NCI-H446 treated with DMSO at 0.1 percent for 48 hours (cell line): ENCODE results near the gene NLRC3.

Experiments used
- DNase-seq: peaks from one replicate; lab custom pipeline; 2025; lab: John Stamatoyannopoulos, UW

NLRC3 gene

GRCh38 chr16:3598236-3598635 lies 21.0 kb upstream of the NLRC3 start:
- DNase-seq, result no peak

- DNase-seq, result no peak
These were observed 20.5 kb upstream of the NLRC3 start for GRCh38 chr16:3597676-3598075.

GRCh38 chr16:3597226-3597625 lies 20.0 kb upstream of the NLRC3 start:
- DNase-seq, result no peak

DNA sequence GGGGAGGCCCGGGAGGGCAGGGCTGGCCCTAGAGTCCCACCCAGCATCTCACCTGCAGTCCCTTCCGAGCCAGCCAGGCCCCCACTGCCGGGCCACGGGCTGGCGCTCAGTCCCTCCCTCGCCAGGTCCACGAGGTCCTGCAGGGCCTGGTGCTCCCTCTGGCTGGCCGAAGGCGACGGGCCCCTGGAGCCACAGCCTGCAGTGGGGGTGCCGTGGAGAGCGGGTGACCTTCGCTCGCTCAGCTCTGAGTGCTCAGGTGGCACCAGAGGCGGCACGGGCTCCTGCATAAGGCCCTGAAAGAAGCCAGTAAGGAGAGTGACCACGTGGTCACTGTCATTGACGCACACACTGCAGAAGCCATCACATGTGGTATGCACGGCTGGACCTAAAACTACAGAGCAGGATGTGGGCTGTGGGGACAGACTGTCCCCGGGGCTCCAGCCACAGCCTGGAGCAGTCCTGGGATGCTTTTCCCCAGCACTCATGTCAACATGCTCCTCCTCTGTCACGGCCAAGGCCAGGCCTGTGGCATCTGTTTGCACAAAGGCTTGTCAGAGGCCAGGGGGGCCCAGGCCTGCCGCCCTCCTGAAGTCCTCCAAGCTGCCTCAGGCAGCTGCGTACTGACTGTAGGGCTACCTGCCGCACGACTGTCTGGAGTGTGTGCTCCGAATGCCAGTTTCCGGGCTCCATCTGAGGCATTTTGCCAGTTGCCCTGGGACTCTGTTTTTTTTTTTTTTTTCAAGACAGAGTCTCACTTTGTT lies 19.1 kb upstream of the NLRC3 start:
- DNase-seq, result no peak

DNA sequence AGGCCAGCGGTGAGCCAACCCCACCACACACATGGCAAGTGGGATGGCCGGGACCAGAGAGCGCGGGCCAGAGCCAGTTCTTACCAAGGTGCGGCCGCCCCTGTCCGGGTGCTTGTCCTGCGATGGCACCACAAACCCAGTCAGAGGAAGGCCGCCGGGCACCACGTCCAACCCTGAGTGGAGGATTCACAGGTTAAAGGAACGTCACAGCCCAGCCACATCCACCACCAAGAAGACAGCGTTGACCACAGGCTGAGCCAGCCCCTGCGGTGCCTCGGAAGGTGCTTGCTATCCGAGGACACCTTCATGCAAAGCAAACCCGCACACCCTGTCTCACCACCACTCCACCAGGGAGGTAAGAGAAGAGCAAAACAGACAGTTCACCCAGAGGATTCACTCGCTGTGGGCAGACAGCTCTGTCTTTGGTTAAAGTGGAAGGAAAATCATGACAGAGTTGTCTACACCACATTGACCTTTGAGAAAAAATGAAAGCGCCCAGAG lies 18.4 kb upstream of the NLRC3 start:
- DNase-seq, result no peak

- no peak for DNase-seq
These were observed 17.9 kb upstream of the NLRC3 start for GRCh38 chr16:3595110-3595486.

DNA sequence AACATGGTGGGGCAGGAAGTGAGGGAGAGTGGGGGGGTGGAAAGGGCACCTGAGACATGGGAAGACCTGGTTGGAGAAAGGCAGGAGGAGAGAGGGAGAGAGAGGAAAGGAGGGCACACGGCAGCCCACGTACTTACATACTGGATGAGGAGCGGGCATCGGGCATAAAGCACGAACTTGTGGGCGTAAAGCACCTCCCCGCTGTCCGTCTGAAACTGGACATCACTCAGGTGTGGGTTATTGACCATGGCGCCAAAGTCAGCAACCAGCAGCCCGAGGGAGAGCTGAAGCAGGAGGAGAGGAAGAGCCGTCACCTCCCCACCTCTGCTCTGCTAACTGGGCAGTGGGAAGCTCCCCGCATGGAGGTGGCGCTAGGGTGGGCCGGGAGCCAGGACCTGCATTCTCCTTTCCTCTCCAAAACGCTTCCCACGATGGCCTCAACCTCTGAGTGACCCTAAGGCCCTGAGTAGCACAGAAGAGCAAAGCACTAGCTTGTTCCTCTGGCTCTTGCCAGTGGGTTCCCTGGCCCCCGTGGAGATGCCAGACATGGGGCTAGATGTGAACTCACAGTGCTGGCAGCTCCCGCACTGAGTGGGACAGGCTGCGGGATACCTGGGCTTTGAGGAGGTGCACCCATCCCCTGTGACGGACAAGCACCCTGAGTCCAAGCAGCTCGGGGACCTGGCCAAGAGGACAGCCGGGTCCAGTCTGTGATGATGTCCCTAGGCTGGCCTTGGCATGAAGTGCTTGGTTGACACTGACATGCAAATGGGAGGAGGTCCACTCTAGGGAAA lies 17.3 kb upstream of the NLRC3 start:
- no peak for DNase-seq

DNA sequence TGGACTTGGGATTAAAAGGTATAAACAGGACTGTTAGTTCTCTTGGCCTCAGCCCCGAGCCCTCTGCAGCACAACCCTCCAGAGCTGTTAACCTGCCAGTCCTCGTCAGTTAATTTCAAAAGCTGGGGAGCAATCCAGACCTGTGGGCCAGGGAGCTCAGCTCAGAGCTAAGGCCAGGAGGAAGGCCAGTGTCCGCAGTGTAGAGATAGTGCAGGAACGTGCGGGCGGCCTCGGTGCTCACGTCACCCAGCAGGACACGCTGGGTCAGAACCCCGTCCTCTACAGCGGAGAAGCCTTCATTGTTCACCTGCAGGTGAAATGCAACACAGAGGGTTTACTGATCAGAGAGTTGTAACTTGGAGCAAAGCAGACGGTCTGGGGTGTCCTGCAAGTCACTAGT lies 15.4 kb upstream of the NLRC3 start:
- no peak for DNase-seq

DNA sequence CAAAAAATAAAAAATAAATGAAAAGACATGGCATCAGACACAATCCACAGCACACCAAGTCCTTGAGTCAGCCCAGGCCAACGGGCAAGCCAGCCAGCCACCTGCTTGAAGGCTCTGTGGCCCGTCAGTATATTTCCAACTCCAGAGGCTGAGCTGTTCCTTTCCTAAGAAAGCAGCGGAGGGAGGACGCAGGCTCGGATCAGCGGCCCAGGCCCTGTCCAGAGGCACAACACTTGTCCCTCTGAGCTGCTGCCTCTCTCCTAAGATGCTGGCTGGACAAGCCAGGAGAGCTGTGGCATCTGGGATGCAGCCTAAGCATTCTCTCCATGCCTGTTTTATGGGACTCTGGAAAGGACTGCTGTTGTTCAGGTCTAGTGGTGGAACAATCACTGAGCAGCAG lies 14.8 kb upstream of the NLRC3 start:
- no peak for DNase-seq

DNA sequence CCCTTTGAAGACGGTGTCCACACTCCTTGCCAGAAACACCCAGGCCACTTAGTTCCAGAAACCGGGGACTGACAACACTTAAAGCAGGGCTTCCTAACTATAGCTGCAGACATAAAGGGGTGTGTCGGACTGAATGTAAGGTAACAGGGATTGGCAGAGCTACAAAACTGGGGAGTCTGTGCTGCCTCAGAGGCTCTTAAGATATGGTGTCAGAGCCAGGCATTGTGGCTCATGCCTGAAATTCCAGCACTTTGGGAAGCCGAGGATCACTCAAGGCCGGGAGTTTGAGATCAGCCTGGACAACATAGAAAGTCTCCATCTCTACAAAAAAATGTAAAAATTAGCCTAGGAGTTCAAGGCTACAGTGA lies 14.2 kb upstream of the NLRC3 start:
- DNase-seq, result no peak

GRCh38 chr16:3590736-3591435 lies 13.7 kb upstream of the NLRC3 start:
- no peak for DNase-seq

DNA sequence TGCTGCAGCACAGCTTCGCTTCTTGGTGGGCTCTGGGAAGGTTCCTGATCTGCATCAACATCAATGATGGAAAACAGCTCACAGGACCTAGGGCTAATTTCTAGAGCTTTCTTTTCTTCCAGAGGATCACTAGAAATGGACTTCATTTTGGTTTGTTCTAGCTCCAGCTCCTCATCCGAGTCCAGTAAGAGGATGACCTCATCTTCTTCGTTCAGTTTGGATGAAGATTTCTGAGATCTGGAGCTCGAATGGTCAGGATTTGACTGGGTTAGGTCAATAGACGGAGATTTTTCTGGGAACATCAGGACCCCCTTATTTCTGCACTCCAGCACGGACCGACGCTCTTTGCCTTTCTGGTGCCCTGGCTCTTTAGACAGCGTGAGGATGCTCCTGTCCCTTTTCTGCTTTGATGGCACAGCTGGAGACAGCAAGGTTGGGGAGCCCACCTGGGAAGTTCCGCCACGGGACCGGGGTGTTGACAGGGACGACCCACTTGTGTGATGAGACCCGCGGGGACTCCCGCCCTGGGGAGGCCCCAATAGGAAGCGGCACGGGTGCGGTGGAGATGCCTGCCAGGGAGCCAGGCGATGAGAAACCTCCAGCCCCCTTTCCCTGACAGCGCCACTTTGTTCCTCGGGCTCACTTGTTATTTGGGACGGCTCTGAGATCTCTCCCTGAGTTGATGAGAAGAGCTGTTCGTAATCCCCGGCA lies 12.9 kb upstream of the NLRC3 start:
- no peak for DNase-seq

DNA sequence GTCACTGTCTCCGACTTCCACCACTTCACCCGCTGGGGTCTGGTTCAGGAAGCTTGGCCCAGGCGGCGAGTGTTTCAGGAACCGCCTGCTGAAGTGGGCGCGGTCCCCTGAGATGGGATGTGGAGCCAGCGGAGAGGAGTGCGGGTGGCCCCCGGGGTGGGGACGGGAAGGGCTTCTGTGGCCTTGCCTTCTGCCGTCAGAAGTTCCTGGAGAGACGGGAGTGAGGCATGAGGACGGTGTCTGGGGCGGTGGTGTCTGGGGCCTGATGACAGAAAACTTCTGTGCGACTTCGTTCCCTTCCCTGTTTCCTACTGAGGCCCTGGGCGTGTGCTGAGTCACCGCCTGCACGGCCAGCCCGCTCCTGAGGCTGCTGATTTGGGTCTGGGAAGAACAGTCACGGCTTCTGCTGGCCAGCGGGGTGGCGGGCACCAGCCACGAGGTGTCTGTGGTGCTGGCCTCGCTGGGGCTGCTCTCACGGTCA lies 12.3 kb upstream of the NLRC3 start:
- DNase-seq, result no peak

- no peak for DNase-seq
These were observed 11.8 kb upstream of the NLRC3 start for GRCh38 chr16:3589001-3589400.

DNA sequence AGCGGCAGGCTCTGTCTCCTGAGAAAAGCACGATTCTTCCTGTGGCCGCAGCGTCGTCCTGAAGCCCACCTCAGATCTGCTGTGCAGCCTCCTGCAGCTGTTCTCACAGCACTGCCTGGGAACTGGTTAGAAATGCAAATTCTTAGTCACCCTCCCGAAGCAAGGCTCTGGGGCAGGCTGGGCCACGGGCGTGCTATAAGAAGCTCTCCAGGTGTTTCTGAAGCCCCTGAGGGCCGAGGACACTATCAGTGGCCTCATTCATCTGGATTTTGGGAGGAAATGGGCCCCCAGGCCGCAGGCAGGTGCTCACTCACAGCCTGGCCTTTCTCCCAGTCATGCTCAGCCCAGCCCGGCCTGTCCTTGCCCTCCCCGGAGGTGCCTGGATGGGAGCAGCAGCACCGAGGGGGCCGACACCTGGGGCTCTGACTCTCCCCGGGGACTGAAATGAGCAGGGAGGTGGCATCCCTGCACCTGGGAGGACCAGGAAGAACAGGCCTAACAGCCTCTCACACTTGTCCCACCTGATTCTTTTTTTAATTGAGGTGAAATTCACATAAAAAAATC lies 10.4 kb upstream of the NLRC3 start:
- DNase-seq, result no peak

DNA sequence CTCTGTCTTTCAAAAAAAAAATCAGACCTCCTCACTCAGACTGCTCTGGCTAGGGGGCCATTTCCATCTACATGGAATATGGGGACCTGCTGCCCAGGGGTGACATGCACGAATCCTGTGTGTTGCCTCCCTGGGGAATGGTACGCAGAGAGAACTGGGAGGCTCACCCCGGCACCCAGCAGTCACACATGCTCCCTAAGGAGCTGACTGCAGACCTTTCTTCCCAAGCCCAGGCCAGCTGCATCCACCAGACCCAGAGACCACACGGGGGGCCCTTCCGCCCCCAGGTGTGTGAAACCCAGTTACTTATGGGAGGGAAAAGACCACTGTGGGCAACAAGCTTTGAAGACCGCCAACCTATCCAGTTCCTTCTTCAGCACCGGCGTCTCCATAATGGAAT lies 7.2 kb upstream of the NLRC3 start:
- DNase-seq, result no peak

DNA sequence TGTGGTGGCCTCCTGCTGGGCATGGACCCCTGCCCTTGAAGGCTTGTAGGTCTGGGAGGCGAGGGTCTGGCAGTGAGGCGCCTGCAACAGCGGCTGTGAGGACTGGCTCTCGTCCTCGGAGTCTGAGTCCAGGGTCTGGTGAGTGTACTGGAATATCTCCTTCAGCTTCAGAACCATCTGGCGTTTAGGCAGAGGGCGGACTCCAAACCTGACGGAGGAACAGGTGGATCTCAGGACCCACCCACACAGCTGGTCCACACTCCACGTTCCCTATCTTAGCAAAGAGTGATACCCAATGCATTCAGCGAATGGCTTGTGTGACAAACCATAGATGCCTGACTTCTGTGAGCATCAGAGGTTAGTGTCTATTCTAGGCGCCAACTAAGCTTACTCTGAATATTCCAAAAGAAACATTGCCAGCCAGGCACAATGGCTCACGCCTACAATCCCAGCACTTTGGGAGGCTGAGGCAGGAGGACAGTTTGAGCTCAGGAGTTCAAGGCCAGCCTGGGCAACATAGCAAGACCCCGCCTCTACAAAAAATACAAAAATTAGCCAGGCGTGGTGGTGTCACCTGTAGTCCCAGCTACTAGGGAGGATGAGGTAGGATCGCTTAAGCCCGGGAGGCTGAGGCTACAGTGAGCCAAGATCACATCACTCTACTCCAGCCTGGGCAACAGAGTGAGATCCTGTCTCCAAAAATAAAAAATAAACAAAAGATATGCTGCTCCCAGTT lies 6.3 kb upstream of the NLRC3 start:
- DNase-seq, result no peak

GRCh38 chr16:3582276-3583165 lies 5.3 kb upstream of the NLRC3 start:
- no peak for DNase-seq

- no peak for DNase-seq
These were observed 4.2 kb upstream of the NLRC3 start for GRCh38 chr16:3581392-3581791.

- DNase-seq, result no peak
These were observed 3.5 kb upstream of the NLRC3 start for GRCh38 chr16:3580686-3581085.
